Activated T-cell treated with anti-CD3 and anti-CD28 coated beads, Interleukin-2, amount 50 U/mL, for 72 hours (primary cell): Measurements from ENCODE around the gene SLC35D1. TPM values are rescaled to one million over a fixed set of nuclear protein-coding genes. Genes with fewer than 3 reads are reported as not detected.

Experiments used
- ATAC-seq, 2 donors: fragments of 150-1000 bp; cut with Tn5 transposase; replicated peaks in 1 of 2; 2 replicates each; pipeline ENCODE4 v1.10.0; 2021; ENCODE audit warnings: moderate library complexity in 2 of 2, mild to moderate bottlenecking in 1 of 2
- DNase-seq, 2 donors: peaks; one replicate each; pipeline ENCODE4 v3.0.0; 2021 to 2022; ENCODE audit warnings: mixed read lengths in 1 of 2
- H3K27ac Mint-ChIP-seq: one replicate; pipeline ENCODE4 v1.8.0; 2022; ENCODE audit warnings: mild to moderate bottlenecking, moderate library complexity, mixed read lengths
- H3K27me3 Mint-ChIP-seq: one replicate; pipeline ENCODE4 v1.8.0; 2022; ENCODE audit warnings: low read depth, mixed read lengths
- H3K36me3 Mint-ChIP-seq, 2 donors: one replicate each; pipeline ENCODE4 v1.8.0; 2022; ENCODE audit warnings: mixed read lengths in 2 of 2, mild to moderate bottlenecking in 1 of 2; ENCODE audit not compliant: insufficient read depth in 2 of 2
- H3K4me1 Mint-ChIP-seq: one replicate; pipeline ENCODE4 v1.8.0; 2022; ENCODE audit warnings: low read depth, mixed read lengths
- H3K4me3 Mint-ChIP-seq, 2 donors: one replicate each; pipeline ENCODE4 v1.8.0; 2022; ENCODE audit warnings: mild to moderate bottlenecking in 2 of 2, mixed read lengths in 2 of 2, moderate library complexity in 2 of 2
- H3K9me3 Mint-ChIP-seq, 2 donors: one replicate each; pipeline ENCODE4 v1.8.0; 2022; ENCODE audit warnings: mixed read lengths in 2 of 2
- total RNA-seq, 2 donors: library from RNA; stranded (reverse); gene quantifications; one replicate each; pipeline ENCODE4 v1.2.3, GENCODE V29; 2022

Gene SLC35D1
- total RNA-seq, 2 donors from 2014 or later = 16.7 to 19.6 TPM

- Mint-ChIP-seq H3K9me3 (peaks cover 4 to 7% of the 10 kb centered on the region in 2 donors), H3K4me1 (peaks cover 3% of the 10 kb centered on the region), H3K27me3 (peaks cover 7% of the 10 kb centered on the region), H3K4me3 (no peak overlapping the region), H3K27ac (no peak overlapping the region), H3K36me3 (peaks cover 4 to 5% of the 10 kb centered on the region in 2 donors)
- DNase-seq = no peak
- ATAC-seq = no peak
These were observed 8.5 kb upstream of the SLC35D1 start for GRCh38 chr1:67062412-67062811.

DNA sequence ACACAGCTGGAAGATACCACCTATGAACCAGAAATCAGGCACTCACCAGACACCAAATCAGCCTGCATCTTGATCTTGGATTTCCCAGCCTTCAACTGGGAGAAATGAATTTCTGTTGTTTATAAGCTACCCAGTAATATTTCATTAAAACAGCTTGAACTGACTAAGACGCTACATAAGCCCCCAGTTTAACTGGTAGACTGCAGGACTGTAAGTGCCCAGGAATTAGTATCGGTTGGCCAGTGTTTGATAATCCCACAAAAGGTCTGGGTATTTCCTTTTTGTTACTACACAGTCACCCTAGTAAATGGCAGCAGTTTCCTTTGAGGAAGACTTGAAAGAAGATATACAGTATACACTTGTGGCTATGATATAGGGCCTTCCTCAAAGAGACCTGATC, 7.3 kb upstream of the SLC35D1 start:
- Mint-ChIP-seq H3K36me3 (no peaks in the 10 kb centered on the region), H3K27ac (no peak overlapping the region), H3K4me1 (peaks cover 3% of the 10 kb centered on the region), H3K27me3 (peaks cover 7% of the 10 kb centered on the region), H3K9me3 (no peaks in the 10 kb centered on the region), H3K4me3 (no peak overlapping the region)
- DNase-seq = no peak
- ATAC-seq = no peak

- DNase-seq (no peak), ATAC-seq (no peak)
- Mint-ChIP-seq H3K36me3 (no peaks in the 10 kb centered on the region), H3K27me3 (peaks cover 7% of the 10 kb centered on the region), H3K4me3 (no peak overlapping the region), H3K27ac (no peak overlapping the region), H3K9me3 (no peaks in the 10 kb centered on the region), H3K4me1 (peaks cover 3% of the 10 kb centered on the region)
These were observed 6.9 kb upstream of the SLC35D1 start for GRCh38 chr1:67060811-67061218.

GRCh38 chr1:67059346-67059745, 5.4 kb upstream of the SLC35D1 start:
- Mint-ChIP-seq H3K9me3 (no peaks in the 10 kb centered on the region), H3K4me3 (no peak overlapping the region), H3K4me1 (peaks cover 3% of the 10 kb centered on the region), H3K27ac (no peak overlapping the region), H3K27me3 (peaks cover 7% of the 10 kb centered on the region), H3K36me3 (no peaks in the 10 kb centered on the region)
- DNase-seq (no peak), ATAC-seq (no peak)

GRCh38 chr1:67058761-67059160, 4.8 kb upstream of the SLC35D1 start:
- Mint-ChIP-seq H3K27ac (no peak overlapping the region), H3K27me3 (peaks cover 7% of the 10 kb centered on the region), H3K4me1 (peaks cover 3% of the 10 kb centered on the region), H3K9me3 (no peaks in the 10 kb centered on the region), H3K36me3 (peaks cover under 1% of the 10 kb centered on the region in 2 donors), H3K4me3 (no peak overlapping the region)
- DNase-seq = no peak
- no peak for ATAC-seq

- Mint-ChIP-seq H3K4me3 (no peak overlapping the region), H3K27ac (no peak overlapping the region), H3K4me1 (peaks cover 3% of the 10 kb centered on the region), H3K36me3 (peaks cover 1 to 2% of the 10 kb centered on the region in 2 donors), H3K27me3 (peaks cover 7% of the 10 kb centered on the region), H3K9me3 (no peaks in the 10 kb centered on the region)
- ATAC-seq = no peak
- no peak for DNase-seq
These were observed 4.3 kb upstream of the SLC35D1 start for GRCh38 chr1:67058242-67058641.

DNA sequence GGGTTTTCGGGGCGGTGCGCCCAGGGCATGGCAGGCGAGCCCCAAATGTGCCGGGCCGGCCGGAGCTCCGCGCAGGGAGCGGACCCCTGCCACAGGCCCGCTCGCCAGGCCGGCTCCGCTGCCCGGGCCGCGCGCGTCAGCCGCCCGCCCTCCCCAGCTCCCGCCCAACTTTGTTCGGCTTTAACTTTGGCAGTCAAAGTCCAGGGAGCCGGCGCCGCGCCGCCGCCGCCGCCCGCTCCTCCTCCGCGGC, 488 bp downstream of the SLC35D1 start:
- H3K4me3 Mint-ChIP-seq = peak overlapping the region; percentile 87 to 93
- peaks cover 26% of the 10 kb centered on the region for H3K4me1 Mint-ChIP-seq
- peaks cover 3 to 18% of the 10 kb centered on the region in 2 donors for H3K36me3 Mint-ChIP-seq
- H3K9me3 Mint-ChIP-seq = no peaks in the 10 kb centered on the region
- DNase-seq (peak in 1 of 2 donors; percentile 35), ATAC-seq (peak; percentile 51 to 56)
- H3K27ac Mint-ChIP-seq = peak overlapping the region; percentile 94
- no peaks in the 10 kb centered on the region for H3K27me3 Mint-ChIP-seq

DNA sequence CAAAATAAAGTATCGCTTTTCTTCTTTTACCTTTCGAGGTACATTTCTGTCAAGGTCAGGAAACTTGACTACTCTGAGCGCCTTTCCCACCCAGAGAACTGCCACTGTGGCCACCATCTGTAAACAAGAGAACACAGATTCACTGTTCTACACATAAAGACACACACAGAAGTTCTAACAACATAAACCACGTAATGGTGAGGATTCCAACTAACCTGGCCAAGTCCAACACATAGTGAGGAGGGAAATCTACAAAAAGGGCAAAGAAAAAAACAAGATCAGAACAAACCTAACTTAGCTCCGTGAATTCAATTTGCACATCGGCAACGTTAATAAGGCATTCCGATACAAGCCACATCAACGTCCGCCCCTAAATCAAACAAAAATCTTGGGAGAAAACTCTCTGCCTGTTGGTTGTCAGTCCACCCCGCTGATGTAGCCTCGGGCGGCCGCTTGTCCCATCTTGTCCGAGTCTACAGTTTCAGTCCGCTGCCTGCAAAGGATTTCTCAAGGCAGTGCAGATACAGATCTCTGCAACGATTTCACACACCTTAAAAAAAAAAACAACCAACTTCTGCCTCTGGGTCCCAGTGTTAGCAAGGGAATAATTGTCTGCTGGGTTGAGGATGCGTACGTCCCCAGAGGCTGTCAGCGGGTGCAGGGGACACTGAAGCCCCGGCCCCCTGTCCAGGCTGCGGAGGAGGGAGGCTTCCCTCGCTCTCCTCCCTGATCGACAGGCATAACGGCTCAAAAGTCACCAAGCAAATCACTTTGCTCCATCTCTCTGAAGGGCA, 1.0 kb downstream of the SLC35D1 start:
- ATAC-seq (peak in 1 of 2 donors; percentile 17), DNase-seq (peak; percentile 3 to 6)
- Mint-ChIP-seq H3K4me1 (peaks cover 26% of the 10 kb centered on the region), H3K4me3 (peak overlapping the region; percentile 87 to 93), H3K27ac (peak overlapping the region; percentile 70), H3K27me3 (no peaks in the 10 kb centered on the region), H3K9me3 (no peaks in the 10 kb centered on the region), H3K36me3 (peaks cover 3 to 18% of the 10 kb centered on the region in 2 donors)

- peaks cover 26% of the 10 kb centered on the region for H3K4me1 Mint-ChIP-seq
- no peaks in the 10 kb centered on the region for H3K27me3 Mint-ChIP-seq
- ATAC-seq (no peak), DNase-seq (no peak)
- H3K4me3 Mint-ChIP-seq = peak overlapping the region in 1 of 2 donors; percentile 74
- H3K36me3 Mint-ChIP-seq = peaks cover 5 to 23% of the 10 kb centered on the region in 2 donors
- H3K9me3 Mint-ChIP-seq = no peaks in the 10 kb centered on the region
- H3K27ac Mint-ChIP-seq = peak overlapping the region; percentile 52
These were observed 2.8 kb downstream of the SLC35D1 start for GRCh38 chr1:67051196-67051595.

- H3K27ac Mint-ChIP-seq = no peak overlapping the region
- H3K36me3 Mint-ChIP-seq = peaks cover 7 to 39% of the 10 kb centered on the region in 2 donors
- ATAC-seq = no peak
- H3K4me3 Mint-ChIP-seq = no peak overlapping the region
- DNase-seq = no peak
- no peaks in the 10 kb centered on the region for H3K27me3 Mint-ChIP-seq
- H3K9me3 Mint-ChIP-seq = no peaks in the 10 kb centered on the region
- H3K4me1 Mint-ChIP-seq = peaks cover 4% of the 10 kb centered on the region
These were observed 9.2 kb downstream of the SLC35D1 start for GRCh38 chr1:67044631-67045270.

GRCh38 chr1:67043366-67043765, 10.6 kb downstream of the SLC35D1 start:
- H3K36me3 Mint-ChIP-seq = peaks cover 8 to 36% of the 10 kb centered on the region in 2 donors
- H3K4me1 Mint-ChIP-seq = peaks cover 4% of the 10 kb centered on the region
- H3K9me3 Mint-ChIP-seq = no peaks in the 10 kb centered on the region
- H3K27me3 Mint-ChIP-seq = no peaks in the 10 kb centered on the region
- no peak overlapping the region for H3K4me3 Mint-ChIP-seq
- no peak for DNase-seq
- ATAC-seq = no peak
- H3K27ac Mint-ChIP-seq = no peak overlapping the region

DNA sequence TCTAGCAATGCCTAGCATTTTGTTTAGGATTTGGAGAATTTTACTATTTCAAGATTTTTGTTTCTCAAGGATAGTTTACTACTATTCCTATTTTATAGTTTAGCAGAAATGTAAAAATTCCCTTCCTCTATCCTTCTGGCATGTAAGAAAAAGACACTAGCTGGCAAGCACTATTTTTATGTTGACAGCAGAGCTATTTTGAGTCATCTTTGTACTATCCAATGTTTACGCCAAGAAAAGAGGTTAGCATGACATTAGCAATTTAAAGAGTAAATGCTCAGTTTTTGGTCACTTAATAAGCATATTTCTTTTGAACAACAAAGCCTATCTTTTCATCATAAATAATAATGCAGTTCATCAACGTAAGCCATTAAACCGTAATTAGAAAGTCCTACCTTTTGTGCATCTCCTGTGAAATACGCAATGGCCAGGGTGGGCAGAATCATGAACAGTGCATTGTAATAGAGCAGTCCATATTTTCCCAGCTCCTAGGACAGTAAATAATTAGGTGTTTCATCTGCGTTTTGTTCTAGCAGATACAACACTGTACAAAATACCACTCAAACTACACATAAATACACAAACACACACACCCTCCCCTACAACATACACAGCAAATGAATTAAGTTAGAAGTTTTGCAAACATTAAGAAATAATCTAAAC, 12.0 kb downstream of the SLC35D1 start:
- Mint-ChIP-seq H3K4me1 (peaks cover 4% of the 10 kb centered on the region), H3K27me3 (no peaks in the 10 kb centered on the region), H3K4me3 (no peak overlapping the region), H3K9me3 (no peaks in the 10 kb centered on the region), H3K27ac (no peak overlapping the region), H3K36me3 (peaks cover 9 to 44% of the 10 kb centered on the region in 2 donors)
- no peak for DNase-seq
- ATAC-seq = no peak

DNA sequence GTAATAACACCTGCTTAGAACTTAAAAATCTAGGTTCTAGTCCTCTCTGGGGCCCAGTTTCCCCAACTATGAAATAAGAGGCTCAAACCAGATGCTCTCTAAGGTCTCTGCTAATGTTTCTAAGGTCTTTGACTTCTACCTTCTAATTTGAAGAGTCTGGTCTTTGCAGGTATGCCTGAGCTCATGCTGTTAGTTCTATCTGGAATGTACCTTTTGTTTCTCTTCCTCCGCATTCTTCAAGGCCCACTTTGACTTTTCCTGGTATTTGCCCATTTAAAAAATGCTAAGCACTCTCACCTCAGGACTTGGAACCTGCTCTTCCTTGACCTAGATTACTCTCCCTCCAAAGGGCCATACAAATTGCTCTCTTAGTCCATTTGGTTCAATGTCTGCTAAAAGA, 13.5 kb downstream of the SLC35D1 start:
- H3K27me3 Mint-ChIP-seq = no peaks in the 10 kb centered on the region
- peaks cover 7% of the 10 kb centered on the region for H3K4me1 Mint-ChIP-seq
- no peak overlapping the region for H3K27ac Mint-ChIP-seq
- DNase-seq = no peak
- H3K9me3 Mint-ChIP-seq = peaks cover under 1 to 2% of the 10 kb centered on the region in 2 donors
- peaks cover 14 to 56% of the 10 kb centered on the region in 2 donors for H3K36me3 Mint-ChIP-seq
- no peak for ATAC-seq
- H3K4me3 Mint-ChIP-seq = no peak overlapping the region
